ENCODE measurements around the gene C16orf46. TPM values are rescaled to one million over a fixed set of nuclear protein-coding genes. Genes with fewer than 3 reads are reported as not detected.

Gene C16orf46
- total RNA-seq, 2 donors from 2014 or later = 0.27 to 0.34 TPM

DNA sequence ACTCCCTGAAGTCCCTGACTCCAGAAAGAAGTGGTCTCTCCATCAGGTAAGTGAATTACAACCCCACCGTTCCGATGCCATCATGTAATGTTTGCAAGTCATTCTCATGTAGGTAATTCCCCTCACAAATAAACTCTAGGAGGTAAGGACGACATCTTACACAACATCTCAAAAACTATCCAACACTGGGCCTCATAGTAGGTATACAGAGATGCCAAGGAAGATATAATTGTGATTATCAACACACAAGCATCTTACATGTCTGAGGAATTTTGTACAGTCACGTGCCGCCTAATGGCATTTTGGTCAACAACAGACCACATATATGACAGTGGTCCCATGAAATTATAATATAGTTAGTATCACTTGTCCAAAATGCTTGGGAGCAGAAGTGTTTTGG, 11.8 kb upstream of the C16orf46 start:
- DNase-seq (no peak), ATAC-seq (no peak)
- intact Hi-C loops (cut with DNase I) = no loop called here

DNA sequence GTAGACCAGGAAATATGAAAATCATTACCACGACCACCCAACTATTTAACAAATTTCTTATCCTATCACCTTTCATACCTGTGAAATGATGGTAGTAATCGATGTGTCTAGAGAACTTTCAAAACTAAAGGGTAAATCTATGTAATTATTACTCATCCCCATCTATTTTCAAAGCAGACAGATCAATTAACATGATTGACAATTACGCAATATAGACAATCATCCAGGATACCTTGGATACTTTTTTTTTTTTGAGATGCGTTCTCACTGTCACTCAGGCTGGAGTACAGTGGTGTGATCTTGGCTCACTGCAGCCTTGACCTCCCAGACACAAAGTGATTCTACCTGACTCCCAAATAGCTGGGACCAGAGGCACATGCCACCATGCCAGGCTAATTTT, 4.0 kb upstream of the C16orf46 start:
- intact Hi-C loops (cut with DNase I) = no loop called here
- no peak for ATAC-seq

DNA sequence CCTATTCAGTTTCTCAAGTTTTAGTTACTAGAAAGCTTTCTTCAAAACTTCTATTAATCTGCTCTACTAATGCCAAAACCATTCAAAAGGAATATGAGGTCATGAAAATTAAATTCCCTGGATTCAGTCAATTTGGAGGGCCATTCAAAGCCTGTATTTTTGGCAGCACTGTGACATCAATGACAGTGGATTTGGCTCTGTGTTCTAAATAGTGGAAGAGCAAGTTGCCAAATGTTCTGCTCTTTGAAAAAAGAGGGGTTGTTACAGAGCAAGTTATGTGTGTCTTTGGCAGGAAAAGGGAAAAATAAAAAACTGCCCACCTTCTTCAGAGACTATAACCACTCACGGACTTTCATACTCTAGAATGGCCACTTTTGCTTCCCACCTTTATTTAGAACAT, 3.2 kb upstream of the C16orf46 start:
- ATAC-seq = no peak
- intact Hi-C loops (cut with DNase I) = no loop called here
- no peak for DNase-seq

More for the DNA sequence above, 4.0 kb upstream of the C16orf46 start:
- no peak for DNase-seq

DNA sequence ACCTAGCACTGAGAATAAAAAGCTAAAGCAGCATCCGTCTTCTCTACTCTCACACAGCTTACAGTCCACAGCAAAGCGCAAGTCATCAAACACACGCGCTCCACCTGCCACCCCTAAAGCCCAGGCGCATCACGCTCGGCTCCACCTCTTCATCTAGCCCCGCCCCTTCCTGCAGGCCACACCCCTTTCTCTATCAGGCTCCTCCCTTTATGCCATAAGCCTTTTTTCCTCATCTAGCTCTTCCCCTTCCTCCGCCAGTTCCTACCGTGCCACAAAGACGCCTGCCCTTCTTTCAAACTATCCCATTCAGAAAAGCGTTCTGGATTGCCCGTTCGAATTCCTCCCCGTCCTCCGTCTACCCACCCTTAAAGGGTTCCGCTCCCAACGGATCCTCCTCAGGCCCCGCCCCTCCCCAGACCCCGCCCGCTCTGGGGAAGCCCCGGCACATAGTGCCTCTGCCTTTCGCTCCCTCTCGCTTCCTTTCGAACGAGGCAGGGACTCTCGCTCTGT, 417 bp downstream of the C16orf46 start:
- peak; percentile 93 to 96 for ATAC-seq
- intact Hi-C loops (cut with DNase I) = no loop called here
- DNase-seq = peak; percentile 91

DNA sequence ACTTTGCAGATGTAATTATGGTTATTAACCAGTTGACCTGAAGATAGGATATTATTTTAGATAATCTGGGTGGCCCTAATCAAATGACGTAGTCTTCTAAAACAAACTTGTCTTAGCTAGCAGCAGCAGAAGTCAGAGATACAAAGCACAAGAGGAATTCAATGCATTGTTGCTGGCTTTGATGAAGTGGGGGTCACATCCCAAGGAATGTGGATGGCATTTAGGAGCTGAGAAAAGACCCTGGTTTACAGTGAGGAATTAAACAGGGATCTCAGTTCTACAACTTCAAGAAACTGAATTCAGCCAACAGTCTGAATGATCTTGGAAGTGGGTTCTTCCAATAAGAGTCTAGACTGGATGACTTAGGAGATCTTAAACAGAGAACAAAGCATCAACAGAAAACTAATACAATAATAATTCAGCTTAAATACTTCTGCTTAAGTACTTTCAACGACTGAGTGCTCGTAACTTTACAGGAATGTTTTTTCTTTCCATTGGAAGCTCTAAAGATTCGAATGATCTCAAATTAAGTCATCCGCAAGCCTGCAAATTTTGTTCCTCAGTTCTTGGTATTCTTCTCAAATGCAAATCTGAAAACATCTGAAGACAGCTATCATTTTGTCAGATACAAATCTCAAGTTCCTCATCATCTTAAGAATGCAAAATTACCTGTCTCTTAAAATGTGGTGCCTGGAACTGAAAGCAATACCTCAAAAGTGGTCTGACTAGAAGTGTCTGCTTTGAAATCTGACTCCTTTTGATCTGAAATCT, 3.3 kb downstream of the C16orf46 start:
- intact Hi-C loops (cut with DNase I) = no loop called here
- no peak for DNase-seq
- no peak for ATAC-seq

DNA sequence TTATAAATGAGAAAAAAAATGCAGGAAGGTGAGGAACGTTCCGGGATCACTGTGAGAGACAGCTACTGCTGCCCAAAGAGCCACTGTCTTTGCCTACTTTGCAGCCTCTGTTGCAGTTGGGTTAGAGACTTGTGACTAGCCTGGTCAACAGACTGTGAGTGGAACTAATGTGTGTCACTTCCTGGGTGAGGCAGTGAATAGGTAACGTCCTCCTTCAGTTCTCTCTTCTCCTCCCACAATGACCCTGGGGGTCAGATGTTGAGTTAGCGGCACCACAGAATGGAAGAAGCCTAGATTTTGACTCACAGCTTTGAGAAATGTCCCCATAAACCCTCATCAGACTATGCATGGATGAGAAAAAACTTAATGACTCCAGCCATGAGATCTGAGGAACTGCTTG, 5.2 kb downstream of the C16orf46 start:
- no peak for ATAC-seq
- DNase-seq = no peak
- intact Hi-C loops (cut with DNase I) = no loop called here

DNA sequence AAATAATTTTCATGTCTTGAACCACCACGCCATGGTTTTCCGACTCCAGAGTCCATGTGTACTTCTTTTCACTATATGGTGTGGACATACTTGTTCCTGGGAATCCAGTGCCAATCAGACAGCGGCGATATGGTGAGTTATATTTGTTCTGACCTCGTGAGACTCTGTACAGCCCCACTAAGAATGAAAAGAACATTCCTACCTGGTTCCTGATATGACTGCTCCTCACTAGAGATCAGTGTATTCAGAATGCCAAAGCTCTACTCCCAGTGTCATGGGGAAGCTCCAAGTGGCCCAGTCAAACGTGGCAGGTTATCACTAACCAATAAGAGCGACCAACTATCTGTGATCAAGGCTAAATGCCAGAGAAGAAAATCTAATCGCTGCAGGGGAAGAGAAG, 6.1 kb downstream of the C16orf46 start:
- DNase-seq = no peak
- no peak for ATAC-seq
- intact Hi-C loops (cut with DNase I) = no loop called here

DNA sequence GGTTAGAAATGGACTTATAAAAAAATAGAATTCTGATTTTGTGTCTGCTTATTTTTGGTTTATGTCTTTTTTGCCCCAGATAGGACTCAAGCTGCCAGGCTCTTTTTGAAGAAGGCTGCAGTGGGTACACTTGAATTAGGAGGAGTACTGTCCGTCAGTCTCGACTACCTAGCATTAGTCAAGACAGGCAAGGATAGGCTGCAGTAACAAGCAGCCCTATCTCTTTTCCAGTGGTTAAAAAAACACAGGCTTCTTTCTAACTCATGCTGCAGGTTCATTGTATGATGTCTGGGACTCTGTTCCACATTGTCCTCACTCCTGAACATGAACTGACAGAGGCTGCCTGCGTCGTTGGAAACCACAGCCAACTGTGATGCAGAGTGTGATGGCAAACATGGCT, 8.0 kb downstream of the C16orf46 start:
- ATAC-seq (no peak), DNase-seq (no peak)
- intact Hi-C loops (cut with DNase I) = no loop called here

DNA sequence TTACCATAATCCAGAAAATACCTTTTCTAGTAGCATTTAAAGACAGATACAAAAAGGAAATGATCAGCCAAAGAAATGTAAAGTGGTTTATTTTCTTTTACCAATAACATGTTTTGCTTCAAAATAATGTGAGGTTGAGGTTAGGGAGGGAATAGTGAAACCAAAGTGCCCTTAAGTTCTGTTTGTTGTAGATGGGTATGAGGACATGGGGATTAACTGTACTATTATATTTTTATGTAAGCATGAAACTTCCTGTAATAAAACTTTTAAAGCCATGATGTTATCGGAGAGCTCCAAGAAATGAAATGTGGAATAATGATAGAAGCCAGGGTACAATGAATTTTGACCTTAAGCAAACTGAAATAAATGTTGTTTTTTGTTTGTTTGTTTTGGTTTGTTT, 9.9 kb downstream of the C16orf46 start:
- intact Hi-C loops (cut with DNase I) = no loop called here
- DNase-seq (no peak), ATAC-seq (no peak)

DNA sequence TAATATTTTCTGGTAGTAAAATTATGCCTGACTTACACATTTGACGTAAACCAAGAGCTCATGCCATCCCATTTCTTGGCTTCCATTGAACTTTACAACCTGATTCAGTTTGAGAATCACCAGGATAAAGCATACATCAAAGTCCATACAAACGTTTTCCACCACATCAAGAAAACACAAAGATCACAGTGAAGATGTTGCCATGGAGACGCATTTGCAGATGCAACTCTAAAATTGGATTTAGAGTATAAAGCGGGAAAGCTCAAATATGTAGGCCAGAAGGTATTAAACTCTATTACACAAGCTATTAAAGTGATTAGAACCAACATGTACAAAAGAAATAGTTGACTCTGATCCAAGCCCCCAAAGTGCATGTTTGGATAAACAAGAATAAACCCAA, 10.4 kb downstream of the C16orf46 start:
- intact Hi-C loops (cut with DNase I) = no loop called here
- no peak for ATAC-seq
- DNase-seq = no peak

DNA sequence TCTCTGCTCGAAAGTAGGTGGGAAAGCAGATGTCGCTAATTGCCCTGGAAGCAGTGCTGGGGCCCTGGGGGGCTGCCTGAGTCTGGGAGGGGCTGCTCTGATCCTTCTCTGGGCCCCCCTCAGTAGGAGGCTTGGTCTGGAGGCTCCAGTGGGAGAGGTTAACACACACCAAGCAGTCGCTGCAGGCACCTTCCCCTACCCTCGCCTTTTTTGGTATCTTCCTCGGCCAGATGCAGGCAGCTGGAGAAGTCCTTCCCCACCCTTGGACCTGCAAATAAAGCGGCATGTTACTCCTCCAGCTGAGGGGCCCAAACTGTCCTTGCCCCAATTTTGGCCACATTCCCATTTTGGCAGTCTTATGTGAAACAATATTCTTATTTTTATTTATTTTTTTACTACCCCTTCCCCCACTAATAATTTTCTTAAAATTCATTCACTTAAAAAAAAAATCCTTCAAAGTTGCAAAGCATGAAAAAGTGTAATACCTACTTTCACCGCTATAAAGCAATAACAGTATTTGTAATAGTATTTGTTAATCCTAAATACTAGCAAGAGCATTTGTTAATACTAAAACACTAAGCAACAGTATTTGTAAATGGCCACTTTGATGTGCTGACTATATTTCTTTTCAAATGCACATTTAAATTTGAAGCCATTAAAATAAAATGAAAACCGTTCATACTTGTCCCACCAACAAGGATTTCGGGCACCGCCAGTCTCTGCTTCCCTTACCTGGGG, 15.0 kb downstream of the C16orf46 start:
- ATAC-seq (no peak), DNase-seq (no peak)
- intact Hi-C loops (cut with DNase I) = no loop called here

DNA sequence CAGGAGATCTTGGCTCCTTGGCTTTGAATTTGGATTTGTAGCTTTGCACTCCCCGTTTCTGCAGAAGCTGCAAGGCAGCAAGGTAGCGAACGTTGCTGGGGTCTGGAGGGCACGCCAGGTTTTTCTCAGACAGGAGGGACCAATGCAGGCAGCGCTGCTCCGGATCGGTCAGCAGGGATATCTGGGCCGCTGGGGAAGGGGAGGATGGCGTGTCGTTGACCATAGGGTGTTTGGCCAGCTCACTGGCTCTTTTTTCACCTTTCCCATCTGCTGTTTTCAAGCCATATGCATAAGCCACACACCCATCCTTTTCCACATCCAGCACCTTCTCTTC, 15.8 kb downstream of the C16orf46 start:
- DNase-seq (no peak), ATAC-seq (no peak)
- intact Hi-C loops (cut with DNase I) = no loop called here

DNA sequence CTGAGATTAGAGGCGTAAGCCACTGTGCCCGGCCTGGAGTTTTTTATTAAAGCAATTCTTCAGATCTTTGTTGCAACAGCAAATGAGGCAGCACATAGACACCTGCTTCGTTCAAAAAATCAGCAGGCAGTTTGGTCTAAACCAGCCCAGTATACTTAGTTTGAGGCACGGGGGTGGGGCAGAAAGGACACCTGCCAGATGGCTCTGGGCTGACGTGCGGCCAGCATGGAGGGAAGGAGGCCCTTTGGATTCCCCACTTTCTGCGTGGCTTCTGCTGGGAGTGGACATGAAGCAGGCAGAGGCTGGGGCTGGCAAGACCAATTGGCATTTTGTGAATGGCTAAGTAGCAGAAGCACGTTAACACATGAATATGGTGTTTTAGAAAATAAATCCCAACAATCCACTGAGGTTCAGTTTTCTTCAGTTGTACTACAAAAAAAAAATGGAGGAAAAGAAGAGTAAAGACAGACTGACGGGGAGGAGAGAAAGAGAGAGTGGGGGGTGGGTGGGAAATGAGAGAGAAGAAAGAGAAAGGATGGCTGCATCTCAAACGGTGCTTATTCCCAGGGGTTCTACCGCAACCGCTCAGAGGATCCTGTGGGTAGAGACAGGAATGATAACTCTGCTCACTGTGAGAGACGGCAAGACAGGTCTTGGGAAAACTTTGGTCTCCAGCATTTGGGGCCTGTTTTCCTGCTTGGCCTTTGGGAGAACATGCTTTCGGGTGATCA, 16.3 kb downstream of the C16orf46 start:
- no peak for ATAC-seq
- no peak for DNase-seq
- intact Hi-C loops (cut with DNase I) = no loop called here

DNA sequence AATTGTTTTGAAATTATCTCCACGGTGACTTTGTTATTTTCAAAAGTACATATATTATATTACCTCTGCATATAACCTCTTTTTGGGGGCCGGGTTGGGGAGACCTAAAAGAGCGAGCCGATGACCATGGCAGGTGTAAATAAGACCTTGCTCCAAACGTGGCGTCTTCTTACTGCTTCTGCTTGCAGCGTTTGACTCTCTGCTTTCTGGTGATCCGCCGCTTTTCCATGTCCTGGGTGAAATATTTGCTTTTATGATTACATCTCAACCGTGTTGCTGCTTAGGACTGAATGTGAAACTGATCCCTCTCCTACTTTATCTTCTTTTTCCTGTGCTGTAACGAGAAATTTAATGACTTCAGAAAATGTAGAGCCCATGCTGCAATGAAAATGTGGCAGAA, 23.3 kb downstream of the C16orf46 start:
- DNase-seq = no peak
- intact Hi-C loops (cut with DNase I) = no loop called here
- ATAC-seq = no peak

DNA sequence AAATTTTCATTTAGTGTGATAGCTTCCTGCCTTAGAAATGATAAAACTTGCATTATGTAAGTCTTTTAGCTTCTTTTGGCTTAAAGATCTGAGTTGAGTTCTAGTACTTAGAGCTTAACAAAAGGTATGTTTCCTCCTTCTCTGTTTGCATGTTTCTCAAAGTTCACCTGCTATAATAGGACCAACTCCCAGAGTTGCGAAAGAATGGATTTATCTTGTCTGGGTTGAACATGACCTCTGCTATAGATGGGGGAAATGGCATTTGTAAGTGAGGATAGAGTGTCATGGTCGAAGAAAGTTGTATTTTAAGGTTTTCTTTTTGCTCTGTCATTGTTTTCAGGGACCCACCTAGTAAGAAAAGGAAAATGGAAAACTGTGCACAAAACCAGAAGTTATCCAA, 34.2 kb downstream of the C16orf46 start:
- no peak for ATAC-seq
- DNase-seq = no peak
- intact Hi-C loops (cut with DNase I) = no loop called here

DNA sequence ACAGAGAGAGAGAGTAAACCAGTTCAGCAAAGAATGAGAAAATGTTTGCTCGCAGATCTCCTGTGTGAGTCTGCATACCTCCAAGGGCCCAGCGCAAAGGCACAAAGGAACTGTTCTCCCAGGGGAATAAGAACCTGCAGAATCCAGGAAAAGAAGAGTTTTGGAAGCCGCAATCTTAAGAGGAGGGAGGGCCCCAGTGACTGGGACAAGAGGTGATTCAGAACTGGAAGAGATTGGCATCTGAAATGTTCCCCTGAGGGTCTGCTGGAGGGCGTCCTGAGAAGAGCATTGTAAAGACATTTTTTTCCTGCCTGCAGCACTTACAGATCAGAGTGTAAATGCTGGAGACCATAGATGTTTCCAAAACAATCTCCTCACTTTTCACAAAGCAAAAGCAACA, 35.3 kb downstream of the C16orf46 start:
- no peak for ATAC-seq
- DNase-seq = no peak
- intact Hi-C loops (cut with DNase I) = no loop called here

DNA sequence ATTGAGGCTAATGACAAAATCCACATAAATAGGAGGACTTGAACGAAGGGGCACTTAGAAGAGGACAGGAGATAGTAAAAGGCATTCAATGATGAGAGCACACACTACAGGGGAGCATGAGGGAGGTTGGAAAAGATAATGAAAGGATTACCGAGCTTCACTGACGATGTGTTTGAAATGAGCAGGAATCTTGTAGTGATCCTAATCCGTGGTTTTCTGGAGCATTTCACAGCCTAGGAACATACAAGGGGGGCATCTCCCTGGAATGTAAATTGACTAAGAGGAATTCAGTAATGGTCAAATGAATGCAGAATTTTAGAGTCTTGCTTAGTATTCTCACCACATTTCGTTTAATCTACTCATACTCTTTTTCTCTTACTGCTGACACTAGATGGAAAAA, 36.2 kb downstream of the C16orf46 start:
- intact Hi-C loops (cut with DNase I) = no loop called here
- DNase-seq (no peak), ATAC-seq (no peak)

DNA sequence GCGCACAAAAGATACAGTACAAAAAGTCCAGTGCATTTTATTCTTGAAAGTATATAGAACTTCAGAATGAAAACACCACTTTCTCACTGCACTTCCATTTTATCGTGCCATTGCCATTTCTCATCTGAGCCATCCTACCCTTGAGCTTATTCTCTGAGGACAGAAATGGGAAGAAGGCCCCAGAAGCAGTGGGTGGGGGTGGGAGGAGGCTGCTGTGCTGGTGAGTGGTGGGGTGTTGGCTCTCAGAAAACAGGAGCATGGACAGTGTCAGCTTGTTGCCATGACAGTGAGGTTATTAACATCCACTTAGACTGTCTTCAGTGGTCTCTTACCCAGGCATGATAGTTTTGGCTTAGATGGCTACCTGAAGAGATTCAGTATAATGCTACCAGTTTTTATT, 36.9 kb downstream of the C16orf46 start:
- intact Hi-C loops (cut with DNase I) = no loop called here
- ATAC-seq (no peak), DNase-seq (no peak)

DNA sequence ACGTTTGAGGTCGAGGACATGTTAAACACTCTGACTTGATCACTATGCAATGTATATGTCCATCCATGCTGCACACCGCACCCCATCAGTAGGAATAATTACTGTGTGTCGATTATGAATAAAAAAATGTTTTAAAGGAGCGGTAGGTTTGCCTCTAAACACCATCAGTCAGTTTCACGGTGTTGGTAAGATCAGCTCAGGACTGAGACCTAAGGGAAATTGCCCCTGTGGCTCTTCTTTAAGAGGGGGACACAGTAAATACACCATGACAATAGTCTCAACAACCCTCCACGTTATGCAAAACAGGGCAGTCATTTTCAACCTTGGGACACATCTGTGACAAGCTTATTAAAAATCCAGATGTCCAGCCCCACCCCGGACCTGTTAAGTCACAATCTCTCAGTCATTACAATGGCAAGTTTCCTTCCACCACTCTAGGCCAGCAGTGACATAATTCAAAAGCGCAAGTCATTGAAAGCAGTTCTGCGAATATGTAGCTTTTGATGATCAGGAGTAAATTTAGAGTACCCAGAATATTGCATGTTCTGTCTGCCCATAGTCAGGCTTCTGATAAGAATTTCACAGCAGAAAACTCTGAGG, 40.2 kb downstream of the C16orf46 start:
- ATAC-seq (peak in 1 of 2 donors; percentile 10), DNase-seq (no peak)
- intact Hi-C loops (cut with DNase I) = loop anchor here (5.0 to 10.0 kb wide), 3 partner anchors 358 to 700 kb away; no protein-coding TSS in a partner anchor

Measured in left cardiac atrium (tissue), 4 donors.